Measurements from ENCODE around the gene PNKD.

The PNKD gene

DNA sequence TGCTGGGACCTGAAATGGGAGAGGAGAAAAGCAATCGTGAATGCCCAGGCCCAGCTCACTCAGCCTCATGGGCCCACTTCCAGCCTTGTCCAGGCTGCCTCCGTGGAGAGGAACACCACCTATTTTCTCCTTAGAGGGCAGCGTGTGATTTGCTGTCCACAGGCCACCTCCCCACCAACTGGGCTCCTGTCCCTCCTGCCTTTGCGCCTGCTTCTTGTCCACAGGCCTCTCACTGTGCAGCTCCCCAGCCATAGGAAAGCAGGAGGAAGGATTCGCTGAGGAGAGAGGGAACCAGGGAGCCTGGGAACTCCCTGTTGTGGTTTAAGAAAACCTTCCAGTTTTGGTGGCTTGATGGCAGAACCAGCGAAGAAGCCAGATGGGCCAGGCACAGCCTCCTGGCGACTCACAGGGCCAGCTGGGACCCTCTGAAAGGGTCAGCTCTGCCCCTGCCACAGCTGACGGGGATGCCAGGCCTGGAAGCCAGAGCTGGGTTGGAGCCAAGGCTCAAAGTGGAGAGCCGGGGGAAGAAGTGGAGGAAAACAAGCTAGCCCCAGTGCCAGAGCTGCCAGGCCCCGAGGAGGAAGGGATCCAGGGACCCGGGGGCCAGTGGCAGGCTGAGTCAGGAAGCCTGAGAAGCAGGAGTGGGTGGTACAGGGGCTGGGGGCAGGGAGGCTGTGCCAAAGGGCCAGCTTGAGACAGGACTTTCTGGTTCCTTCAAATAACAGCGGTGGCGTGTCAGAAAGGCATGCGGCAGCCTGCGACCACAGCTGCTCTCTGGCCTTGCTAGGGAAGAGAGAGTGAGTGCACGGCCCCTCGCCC, 12.1 kb downstream of the PNKD start:
- H3K79me2 ChIP-seq (ENCODE audit: control insufficient read depth, low read length), result peaks cover 20% of the 10 kb centered on the region
- no peaks in the 10 kb centered on the region for H3K9me2 ChIP-seq (replicated peaks; ENCODE audit: control insufficient read depth, low read length)
- no peaks in the 10 kb centered on the region for H3F3A ChIP-seq (ENCODE audit: control insufficient read depth, insufficient read depth)
- H3K27me3 ChIP-seq (ENCODE audit: control insufficient read depth, low read length), result no peaks in the 10 kb centered on the region
- no peaks in the 10 kb centered on the region for H4K20me1 ChIP-seq (ENCODE audit: control insufficient read depth, insufficient read depth, low read depth, low read length)
- no peak overlapping the region for H3K4me2 ChIP-seq (ENCODE audit: low read length)
- no peak overlapping the region for H3K4me3 ChIP-seq (ENCODE audit: low read length)
- H3K36me3 ChIP-seq (ENCODE audit: control insufficient read depth, low read length), result peaks cover 8% of the 10 kb centered on the region; the same call in 1 of the 2 replicates
- TF ChIP-seq EZH2phosphoT487 (IDR thresholded peaks at IDR 0.05; ENCODE audit: borderline replicate concordance, low read length), result no peak
- TF ChIP-seq, protein P1, sequence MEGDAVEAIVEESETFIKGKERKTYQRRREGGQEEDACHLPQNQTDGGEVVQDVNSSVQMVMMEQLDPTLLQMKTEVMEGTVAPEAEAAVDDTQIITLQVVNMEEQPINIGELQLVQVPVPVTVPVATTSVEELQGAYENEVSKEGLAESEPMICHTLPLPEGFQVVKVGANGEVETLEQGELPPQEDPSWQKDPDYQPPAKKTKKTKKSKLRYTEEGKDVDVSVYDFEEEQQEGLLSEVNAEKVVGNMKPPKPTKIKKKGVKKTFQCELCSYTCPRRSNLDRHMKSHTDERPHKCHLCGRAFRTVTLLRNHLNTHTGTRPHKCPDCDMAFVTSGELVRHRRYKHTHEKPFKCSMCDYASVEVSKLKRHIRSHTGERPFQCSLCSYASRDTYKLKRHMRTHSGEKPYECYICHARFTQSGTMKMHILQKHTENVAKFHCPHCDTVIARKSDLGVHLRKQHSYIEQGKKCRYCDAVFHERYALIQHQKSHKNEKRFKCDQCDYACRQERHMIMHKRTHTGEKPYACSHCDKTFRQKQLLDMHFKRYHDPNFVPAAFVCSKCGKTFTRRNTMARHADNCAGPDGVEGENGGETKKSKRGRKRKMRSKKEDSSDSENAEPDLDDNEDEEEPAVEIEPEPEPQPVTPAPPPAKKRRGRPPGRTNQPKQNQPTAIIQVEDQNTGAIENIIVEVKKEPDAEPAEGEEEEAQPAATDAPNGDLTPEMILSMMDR (IDR thresholded peaks at IDR 0.05; ENCODE audit: low read depth, low read length, poor library complexity, severe bottlenecking), result no peak
- no peak overlapping the region for H3K27ac ChIP-seq (ENCODE audit: low read depth, low read length)
- H3K4me1 ChIP-seq (ENCODE audit: control insufficient read depth, low read length), result peaks cover 17% of the 10 kb centered on the region
- no peaks in the 10 kb centered on the region for H3K9me3 ChIP-seq (ENCODE audit: control insufficient read depth, insufficient read depth, low read length)

DNA sequence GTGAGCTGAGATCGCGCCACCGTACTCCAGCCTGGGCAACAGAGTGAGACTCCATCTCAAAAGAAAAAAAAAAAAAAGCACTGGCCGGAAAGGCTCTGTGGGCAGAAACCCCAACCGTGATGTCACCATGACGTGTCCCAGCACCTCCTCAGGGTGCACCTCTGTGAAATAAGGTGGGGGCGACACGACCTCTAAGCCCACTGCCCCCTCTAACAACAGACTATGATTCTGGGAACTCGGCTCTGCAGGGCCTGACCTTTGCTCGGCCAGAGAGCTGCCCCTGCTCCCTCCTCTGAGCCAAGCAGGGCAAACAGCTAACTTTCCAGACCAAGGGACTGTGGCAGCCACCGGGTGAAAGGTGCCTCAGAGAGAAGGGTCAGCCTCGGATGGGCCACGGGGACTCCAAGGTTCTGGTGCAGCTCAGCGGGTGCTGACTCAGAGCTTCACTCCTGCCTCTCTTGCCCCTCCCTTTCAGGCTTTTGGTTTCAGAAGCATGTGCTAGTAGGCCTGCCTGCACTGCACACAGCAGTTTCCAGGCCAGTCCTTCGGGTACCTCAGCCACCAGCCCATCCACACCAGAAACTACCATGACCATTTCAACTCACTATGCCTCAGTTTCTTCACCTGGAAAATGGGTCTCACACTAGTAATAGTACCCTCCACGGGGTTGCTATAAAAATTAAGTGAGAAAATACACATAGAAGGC, 13.9 kb downstream of the PNKD start:
- H3K79me2 ChIP-seq (ENCODE audit: control insufficient read depth, low read length), result peaks cover 23% of the 10 kb centered on the region
- H4K20me1 ChIP-seq (ENCODE audit: control insufficient read depth, insufficient read depth, low read depth, low read length), result no peaks in the 10 kb centered on the region
- H3K27ac ChIP-seq (ENCODE audit: low read depth, low read length), result no peak overlapping the region
- no peaks in the 10 kb centered on the region for H3K9me2 ChIP-seq (replicated peaks; ENCODE audit: control insufficient read depth, low read length)
- H3K9me3 ChIP-seq (ENCODE audit: control insufficient read depth, insufficient read depth, low read length), result no peaks in the 10 kb centered on the region
- no peak for TF ChIP-seq EZH2phosphoT487 (IDR thresholded peaks at IDR 0.05; ENCODE audit: borderline replicate concordance, low read length)
- TF ChIP-seq, protein P1 (IDR thresholded peaks at IDR 0.05; ENCODE audit: low read depth, low read length, poor library complexity, severe bottlenecking), result no peak
- no peaks in the 10 kb centered on the region for H3K27me3 ChIP-seq (ENCODE audit: control insufficient read depth, low read length)
- no peaks in the 10 kb centered on the region for H3F3A ChIP-seq (ENCODE audit: control insufficient read depth, insufficient read depth)
- peaks cover 24% of the 10 kb centered on the region for H3K4me1 ChIP-seq (ENCODE audit: control insufficient read depth, low read length)
- no peak overlapping the region for H3K4me3 ChIP-seq (ENCODE audit: low read length)
- no peak overlapping the region for H3K4me2 ChIP-seq (ENCODE audit: low read length)
- H3K36me3 ChIP-seq (ENCODE audit: control insufficient read depth, low read length), result peaks cover 3% of the 10 kb centered on the region; the same call in 1 of the 2 replicates

DNA sequence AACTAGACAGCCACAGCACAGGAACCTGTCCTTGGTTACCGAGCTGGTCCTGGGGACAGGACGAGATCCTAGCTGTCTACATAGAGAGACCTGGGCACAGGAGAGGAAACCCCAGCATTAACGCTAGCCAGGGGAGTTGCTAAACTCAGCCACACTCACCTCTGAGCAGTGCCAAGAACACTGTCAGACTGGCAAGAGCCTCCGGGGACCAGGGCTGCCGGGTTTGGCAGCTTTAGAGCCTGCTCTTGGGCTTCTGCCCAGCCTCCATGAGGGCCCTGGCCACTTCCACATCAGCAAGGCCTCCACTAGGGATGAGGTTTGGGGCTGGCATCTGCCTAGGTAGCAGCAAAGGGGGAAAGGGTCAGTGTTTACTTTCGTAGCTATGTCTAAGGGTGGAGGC, 15.3 kb downstream of the PNKD start:
- no peaks in the 10 kb centered on the region for H4K20me1 ChIP-seq (ENCODE audit: control insufficient read depth, insufficient read depth, low read depth, low read length)
- no peak overlapping the region for H3K4me2 ChIP-seq (ENCODE audit: low read length)
- H3K27me3 ChIP-seq (ENCODE audit: control insufficient read depth, low read length), result no peaks in the 10 kb centered on the region
- H3K36me3 ChIP-seq (ENCODE audit: control insufficient read depth, low read length), result no peaks in the 10 kb centered on the region
- TF ChIP-seq, protein P1 (IDR thresholded peaks at IDR 0.05; ENCODE audit: low read depth, low read length, poor library complexity, severe bottlenecking), result no peak
- no peak for TF ChIP-seq EZH2phosphoT487 (IDR thresholded peaks at IDR 0.05; ENCODE audit: borderline replicate concordance, low read length)
- H3F3A ChIP-seq (ENCODE audit: control insufficient read depth, insufficient read depth), result peaks cover 2% of the 10 kb centered on the region; the same call in 1 of the 2 replicates
- H3K9me3 ChIP-seq (ENCODE audit: control insufficient read depth, insufficient read depth, low read length), result no peaks in the 10 kb centered on the region
- peaks cover 35% of the 10 kb centered on the region for H3K79me2 ChIP-seq (ENCODE audit: control insufficient read depth, low read length)
- peaks cover 35% of the 10 kb centered on the region for H3K4me1 ChIP-seq (ENCODE audit: control insufficient read depth, low read length)
- H3K9me2 ChIP-seq (replicated peaks; ENCODE audit: control insufficient read depth, low read length), result no peaks in the 10 kb centered on the region
- no peak overlapping the region for H3K27ac ChIP-seq (ENCODE audit: low read depth, low read length)
- H3K4me3 ChIP-seq (ENCODE audit: low read length), result no peak overlapping the region
